ENCODE data around the gene SELPLG.
"Not testable (repeated sequence)": the region's sequence is repeated elsewhere in the genome, so short reads cannot be mapped to it uniquely, and the experiment has no call there.

Gene SELPLG

GRCh38 chr12:108655812-108656175 is 22.1 kb upstream of the SELPLG start:
- not testable (repeated sequence) for DNase-seq (ENCODE audit: low read depth, low spot score)

- not testable (repeated sequence) for DNase-seq (ENCODE audit: low read depth, low spot score)
These were observed 20.9 kb upstream of the SELPLG start for GRCh38 chr12:108654622-108655021.

- DNase-seq (ENCODE audit: low read depth, low spot score), result no peak
These were observed 20.2 kb upstream of the SELPLG start for GRCh38 chr12:108653922-108654321.

GRCh38 chr12:108653082-108653516 is 19.4 kb upstream of the SELPLG start:
- no peak for DNase-seq (ENCODE audit: low read depth, low spot score)

- DNase-seq (ENCODE audit: low read depth, low spot score), result no peak
These were observed 16.4 kb upstream of the SELPLG start for GRCh38 chr12:108650083-108650482.

GRCh38 chr12:108649669-108650068 is 16.0 kb upstream of the SELPLG start:
- no peak for DNase-seq (ENCODE audit: low read depth, low spot score)

- DNase-seq (ENCODE audit: low read depth, low spot score), result no peak
These were observed 15.4 kb upstream of the SELPLG start for GRCh38 chr12:108649126-108649525.

GRCh38 chr12:108648371-108648770 is 14.7 kb upstream of the SELPLG start:
- DNase-seq (ENCODE audit: low read depth, low spot score), result no peak

- DNase-seq (ENCODE audit: low read depth, low spot score), result no peak
These were observed 14.0 kb upstream of the SELPLG start for GRCh38 chr12:108647585-108648287.

- no peak for DNase-seq (ENCODE audit: low read depth, low spot score)
These were observed 13.2 kb upstream of the SELPLG start for GRCh38 chr12:108646600-108647579.

GRCh38 chr12:108645686-108646599 is 12.2 kb upstream of the SELPLG start:
- DNase-seq (ENCODE audit: low read depth, low spot score), result no peak

GRCh38 chr12:108644811-108645120 is 11.1 kb upstream of the SELPLG start:
- no peak for DNase-seq (ENCODE audit: low read depth, low spot score)

GRCh38 chr12:108643941-108644810 is 10.5 kb upstream of the SELPLG start:
- no peak for DNase-seq (ENCODE audit: low read depth, low spot score)

- no peak for DNase-seq (ENCODE audit: low read depth, low spot score)
These were observed 9.4 kb upstream of the SELPLG start for GRCh38 chr12:108642899-108643654.

GRCh38 chr12:108642269-108642870 is 8.7 kb upstream of the SELPLG start:
- no peak for DNase-seq (ENCODE audit: low read depth, low spot score)

- DNase-seq (ENCODE audit: low read depth, low spot score), result no peak
These were observed 8.0 kb upstream of the SELPLG start for GRCh38 chr12:108641446-108642268.

- no peak for DNase-seq (ENCODE audit: low read depth, low spot score)
These were observed 7.2 kb upstream of the SELPLG start for GRCh38 chr12:108640802-108641445.

Data from ELF-1 (cell line).